ENCODE measurements around the gene TYMP.

DNA sequence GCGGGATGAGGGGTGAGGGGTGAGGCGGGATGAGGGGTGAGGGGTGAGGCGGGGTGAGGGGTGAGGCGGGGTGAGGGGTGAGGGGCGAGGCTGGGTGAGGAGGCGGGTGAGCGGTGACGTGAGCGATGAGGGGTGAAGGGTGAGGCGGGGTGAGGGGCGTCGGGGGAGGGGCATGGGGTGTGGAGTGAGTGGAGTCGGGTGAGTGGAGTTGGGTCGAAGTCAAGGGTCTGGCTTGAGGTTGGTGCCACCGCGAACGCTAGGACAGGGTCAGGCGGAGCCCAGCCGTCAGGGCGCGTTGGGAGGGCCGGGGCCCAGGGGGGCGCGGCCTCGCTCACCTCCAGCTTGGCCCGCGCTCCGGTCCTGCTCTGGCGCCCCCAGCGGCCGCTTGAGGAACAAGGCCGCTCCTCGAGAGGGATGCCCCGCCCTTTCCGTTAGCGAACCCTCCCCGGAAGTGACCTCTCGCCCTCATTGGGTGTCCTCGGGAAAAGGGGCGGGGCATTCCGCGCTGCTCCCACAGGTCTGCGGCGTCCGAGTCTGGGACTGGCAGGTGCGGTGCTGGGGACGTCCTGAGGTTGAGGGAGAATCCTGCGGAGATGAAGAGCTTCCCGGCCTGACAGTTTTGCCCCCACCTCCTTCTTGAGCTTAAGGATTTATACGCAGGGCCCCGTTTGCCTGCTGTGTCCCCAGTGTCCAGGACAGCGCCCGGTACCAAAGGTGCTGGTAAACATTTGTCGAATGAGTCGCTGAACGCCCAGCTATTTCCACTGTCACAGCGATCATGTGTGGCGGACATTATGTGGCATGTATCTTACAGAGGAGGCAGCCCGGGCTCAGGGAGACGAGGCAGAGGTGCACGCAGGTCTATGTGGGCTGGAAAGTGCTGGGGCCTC, 33.0 kb upstream of the TYMP start, which contains the start of gene SYCE3:
- TF ChIP-seq, protein P1, sequence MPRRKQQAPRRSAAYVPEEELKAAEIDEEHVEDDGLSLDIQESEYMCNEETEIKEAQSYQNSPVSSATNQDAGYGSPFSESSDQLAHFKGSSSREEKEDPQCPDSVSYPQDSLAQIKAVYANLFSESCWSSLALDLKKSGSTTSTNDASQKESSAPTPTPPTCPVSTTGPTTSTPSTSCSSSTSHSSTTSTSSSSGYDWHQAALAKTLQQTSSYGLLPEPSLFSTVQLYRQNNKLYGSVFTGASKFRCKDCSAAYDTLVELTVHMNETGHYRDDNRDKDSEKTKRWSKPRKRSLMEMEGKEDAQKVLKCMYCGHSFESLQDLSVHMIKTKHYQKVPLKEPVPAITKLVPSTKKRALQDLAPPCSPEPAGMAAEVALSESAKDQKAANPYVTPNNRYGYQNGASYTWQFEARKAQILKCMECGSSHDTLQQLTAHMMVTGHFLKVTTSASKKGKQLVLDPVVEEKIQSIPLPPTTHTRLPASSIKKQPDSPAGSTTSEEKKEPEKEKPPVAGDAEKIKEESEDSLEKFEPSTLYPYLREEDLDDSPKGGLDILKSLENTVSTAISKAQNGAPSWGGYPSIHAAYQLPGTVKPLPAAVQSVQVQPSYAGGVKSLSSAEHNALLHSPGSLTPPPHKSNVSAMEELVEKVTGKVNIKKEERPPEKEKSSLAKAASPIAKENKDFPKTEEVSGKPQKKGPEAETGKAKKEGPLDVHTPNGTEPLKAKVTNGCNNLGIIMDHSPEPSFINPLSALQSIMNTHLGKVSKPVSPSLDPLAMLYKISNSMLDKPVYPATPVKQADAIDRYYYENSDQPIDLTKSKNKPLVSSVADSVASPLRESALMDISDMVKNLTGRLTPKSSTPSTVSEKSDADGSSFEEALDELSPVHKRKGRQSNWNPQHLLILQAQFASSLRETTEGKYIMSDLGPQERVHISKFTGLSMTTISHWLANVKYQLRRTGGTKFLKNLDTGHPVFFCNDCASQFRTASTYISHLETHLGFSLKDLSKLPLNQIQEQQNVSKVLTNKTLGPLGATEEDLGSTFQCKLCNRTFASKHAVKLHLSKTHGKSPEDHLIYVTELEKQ (tag by site-specific recombination; IDR thresholded peaks at IDR 0.05; ENCODE audit: borderline replicate concordance) = no peak
- TF ChIP-seq, protein P2, sequence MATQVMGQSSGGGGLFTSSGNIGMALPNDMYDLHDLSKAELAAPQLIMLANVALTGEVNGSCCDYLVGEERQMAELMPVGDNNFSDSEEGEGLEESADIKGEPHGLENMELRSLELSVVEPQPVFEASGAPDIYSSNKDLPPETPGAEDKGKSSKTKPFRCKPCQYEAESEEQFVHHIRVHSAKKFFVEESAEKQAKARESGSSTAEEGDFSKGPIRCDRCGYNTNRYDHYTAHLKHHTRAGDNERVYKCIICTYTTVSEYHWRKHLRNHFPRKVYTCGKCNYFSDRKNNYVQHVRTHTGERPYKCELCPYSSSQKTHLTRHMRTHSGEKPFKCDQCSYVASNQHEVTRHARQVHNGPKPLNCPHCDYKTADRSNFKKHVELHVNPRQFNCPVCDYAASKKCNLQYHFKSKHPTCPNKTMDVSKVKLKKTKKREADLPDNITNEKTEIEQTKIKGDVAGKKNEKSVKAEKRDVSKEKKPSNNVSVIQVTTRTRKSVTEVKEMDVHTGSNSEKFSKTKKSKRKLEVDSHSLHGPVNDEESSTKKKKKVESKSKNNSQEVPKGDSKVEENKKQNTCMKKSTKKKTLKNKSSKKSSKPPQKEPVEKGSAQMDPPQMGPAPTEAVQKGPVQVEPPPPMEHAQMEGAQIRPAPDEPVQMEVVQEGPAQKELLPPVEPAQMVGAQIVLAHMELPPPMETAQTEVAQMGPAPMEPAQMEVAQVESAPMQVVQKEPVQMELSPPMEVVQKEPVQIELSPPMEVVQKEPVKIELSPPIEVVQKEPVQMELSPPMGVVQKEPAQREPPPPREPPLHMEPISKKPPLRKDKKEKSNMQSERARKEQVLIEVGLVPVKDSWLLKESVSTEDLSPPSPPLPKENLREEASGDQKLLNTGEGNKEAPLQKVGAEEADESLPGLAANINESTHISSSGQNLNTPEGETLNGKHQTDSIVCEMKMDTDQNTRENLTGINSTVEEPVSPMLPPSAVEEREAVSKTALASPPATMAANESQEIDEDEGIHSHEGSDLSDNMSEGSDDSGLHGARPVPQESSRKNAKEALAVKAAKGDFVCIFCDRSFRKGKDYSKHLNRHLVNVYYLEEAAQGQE (tag by site-specific recombination; IDR thresholded peaks at IDR 0.05) = no peak
- TF ChIP-seq ZNF23 (tag by site-specific recombination; IDR thresholded peaks at IDR 0.05; ENCODE audit: borderline replicate concordance) (no peak), ZNF132 (tag by site-specific recombination; IDR thresholded peaks at IDR 0.05; ENCODE audit: borderline replicate concordance) (no peak), KLF16 (tag by site-specific recombination; IDR thresholded peaks at IDR 0.05) (peak; percentile 96), ZNF555 (tag by site-specific recombination; conservative IDR thresholded peaks at IDR 0.05) (no peak)
- TF ChIP-seq, protein P3, sequence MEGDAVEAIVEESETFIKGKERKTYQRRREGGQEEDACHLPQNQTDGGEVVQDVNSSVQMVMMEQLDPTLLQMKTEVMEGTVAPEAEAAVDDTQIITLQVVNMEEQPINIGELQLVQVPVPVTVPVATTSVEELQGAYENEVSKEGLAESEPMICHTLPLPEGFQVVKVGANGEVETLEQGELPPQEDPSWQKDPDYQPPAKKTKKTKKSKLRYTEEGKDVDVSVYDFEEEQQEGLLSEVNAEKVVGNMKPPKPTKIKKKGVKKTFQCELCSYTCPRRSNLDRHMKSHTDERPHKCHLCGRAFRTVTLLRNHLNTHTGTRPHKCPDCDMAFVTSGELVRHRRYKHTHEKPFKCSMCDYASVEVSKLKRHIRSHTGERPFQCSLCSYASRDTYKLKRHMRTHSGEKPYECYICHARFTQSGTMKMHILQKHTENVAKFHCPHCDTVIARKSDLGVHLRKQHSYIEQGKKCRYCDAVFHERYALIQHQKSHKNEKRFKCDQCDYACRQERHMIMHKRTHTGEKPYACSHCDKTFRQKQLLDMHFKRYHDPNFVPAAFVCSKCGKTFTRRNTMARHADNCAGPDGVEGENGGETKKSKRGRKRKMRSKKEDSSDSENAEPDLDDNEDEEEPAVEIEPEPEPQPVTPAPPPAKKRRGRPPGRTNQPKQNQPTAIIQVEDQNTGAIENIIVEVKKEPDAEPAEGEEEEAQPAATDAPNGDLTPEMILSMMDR (tag by site-specific recombination; IDR thresholded peaks at IDR 0.05) = peak; percentile 97
- TF ChIP-seq, protein P4, sequence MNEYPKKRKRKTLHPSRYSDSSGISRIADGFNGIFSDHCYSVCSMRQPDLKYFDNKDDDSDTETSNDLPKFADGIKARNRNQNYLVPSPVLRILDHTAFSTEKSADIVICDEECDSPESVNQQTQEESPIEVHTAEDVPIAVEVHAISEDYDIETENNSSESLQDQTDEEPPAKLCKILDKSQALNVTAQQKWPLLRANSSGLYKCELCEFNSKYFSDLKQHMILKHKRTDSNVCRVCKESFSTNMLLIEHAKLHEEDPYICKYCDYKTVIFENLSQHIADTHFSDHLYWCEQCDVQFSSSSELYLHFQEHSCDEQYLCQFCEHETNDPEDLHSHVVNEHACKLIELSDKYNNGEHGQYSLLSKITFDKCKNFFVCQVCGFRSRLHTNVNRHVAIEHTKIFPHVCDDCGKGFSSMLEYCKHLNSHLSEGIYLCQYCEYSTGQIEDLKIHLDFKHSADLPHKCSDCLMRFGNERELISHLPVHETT (tag by site-specific recombination; IDR thresholded peaks at IDR 0.05) = 0 out of 2 replicates have a peak, but pooled peaks have one; percentile 28
